Activated CD4-positive, CD25-positive, alpha-beta regulatory T cell treated with anti-CD3 and anti-CD28 coated beads, Interleukin-2, amount 50 U/mL, for 16 hours (primary cell): ENCODE data around the gene INAFM2.

Experiments used
- DNase-seq: peaks from one replicate; pipeline ENCODE4 v3.0.0-alpha.2; 2020; ENCODE audit warnings: low read depth, low spot score

Gene INAFM2

DNA sequence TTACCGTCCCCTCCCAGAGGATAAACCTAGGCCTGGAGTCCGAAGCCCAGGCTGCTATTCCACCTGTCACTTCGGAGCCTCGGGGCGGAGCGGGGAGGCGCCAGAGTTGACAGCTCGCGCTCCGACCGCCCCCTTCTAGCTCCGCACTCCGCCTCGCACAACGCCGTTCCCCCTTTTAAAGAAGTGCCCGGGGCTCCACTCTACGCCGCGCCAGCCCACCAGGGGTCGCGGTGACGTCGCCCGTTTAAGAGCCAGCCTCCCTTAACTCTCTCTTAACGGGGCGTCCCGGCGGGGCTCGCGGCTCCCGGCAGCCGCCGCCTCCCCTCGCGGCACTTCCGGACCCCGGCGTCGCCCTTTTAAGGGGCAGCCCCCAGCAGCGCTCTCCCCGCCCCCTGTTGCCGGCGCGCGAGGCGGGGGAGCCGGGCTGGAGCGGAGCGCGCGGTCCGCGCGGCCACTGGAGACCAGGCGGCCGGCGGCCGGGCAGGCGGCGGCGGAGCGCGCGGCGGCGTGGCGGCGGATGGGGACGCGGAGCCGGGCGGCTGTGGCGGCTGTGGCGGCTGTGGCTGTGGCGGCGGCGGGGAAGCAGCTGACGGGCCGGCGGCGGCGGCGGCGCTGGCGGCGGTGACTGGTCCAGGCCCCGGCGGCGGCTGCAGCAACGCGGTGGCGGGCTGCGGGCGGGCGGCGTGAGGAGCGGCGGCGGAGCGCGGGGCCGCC is at the start of gene INAFM2:
Gene INAFM2, plus strand, starts transcription at position 454 of the 714 bp plus-strand sequence. CDS start 364 bp downstream, outside the sequence.
- peak; percentile 73 for DNase-seq

GRCh38 chr15:40274350-40275274 is 48.9 kb upstream of the INAFM2 start:
- DNase-seq = peak; percentile 80

DNA sequence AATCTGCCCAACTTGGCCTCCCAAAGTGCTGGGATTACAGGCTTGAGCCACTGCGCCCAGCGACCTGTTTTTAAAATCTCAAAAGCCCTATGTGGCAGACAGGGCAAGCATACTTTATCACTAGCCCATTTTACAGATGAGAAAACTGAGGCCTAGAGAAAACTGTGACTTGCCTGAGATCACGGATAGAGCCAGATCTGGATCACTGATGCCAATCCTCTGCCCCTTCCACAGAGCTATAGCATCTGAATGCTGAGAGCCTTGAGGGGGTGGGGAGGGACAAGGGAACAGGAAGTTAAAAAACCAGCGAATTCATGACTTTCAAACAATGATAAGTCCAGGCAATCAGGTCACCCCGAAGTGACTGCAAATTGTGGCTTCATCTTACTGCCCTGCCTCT is 48.0 kb upstream of the INAFM2 start:
- no peak for DNase-seq

- DNase-seq = no peak
Observed at GRCh38 chr15:40275954-40276353, 47.5 kb upstream of the INAFM2 start.

DNA sequence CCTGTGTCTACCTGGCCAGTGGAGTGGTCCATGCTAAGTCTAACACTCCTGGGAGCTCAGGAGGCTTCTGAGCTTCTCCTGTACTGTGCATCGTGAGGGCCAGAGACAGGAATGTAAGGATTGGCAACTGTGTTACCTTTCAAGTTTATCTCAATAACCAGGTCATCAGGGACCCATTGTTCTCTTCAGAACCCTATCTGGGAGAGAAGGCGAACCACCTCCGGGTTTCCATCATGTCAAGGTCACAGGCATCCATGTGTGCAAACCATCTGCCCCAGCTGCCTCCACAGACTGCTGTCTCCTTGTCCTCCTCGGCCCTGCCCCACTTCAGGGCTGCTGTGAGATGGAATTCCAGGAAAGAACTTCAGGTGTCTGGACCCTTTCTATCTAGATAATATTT is 46.6 kb upstream of the INAFM2 start:
- no peak for DNase-seq

- no peak for DNase-seq
Observed at GRCh38 chr15:40277471-40277870, 46.0 kb upstream of the INAFM2 start.

- DNase-seq = no peak
Observed at GRCh38 chr15:40278026-40278425, 45.5 kb upstream of the INAFM2 start.

GRCh38 chr15:40279437-40280141 is 43.9 kb upstream of the INAFM2 start:
- peak; percentile 55 for DNase-seq

GRCh38 chr15:40280260-40281056 is 43.0 kb upstream of the INAFM2 start:
- no peak for DNase-seq

GRCh38 chr15:40281057-40281800 is 42.3 kb upstream of the INAFM2 start:
- no peak for DNase-seq

- DNase-seq = no peak
Observed at GRCh38 chr15:40281801-40282146, 41.7 kb upstream of the INAFM2 start.

DNA sequence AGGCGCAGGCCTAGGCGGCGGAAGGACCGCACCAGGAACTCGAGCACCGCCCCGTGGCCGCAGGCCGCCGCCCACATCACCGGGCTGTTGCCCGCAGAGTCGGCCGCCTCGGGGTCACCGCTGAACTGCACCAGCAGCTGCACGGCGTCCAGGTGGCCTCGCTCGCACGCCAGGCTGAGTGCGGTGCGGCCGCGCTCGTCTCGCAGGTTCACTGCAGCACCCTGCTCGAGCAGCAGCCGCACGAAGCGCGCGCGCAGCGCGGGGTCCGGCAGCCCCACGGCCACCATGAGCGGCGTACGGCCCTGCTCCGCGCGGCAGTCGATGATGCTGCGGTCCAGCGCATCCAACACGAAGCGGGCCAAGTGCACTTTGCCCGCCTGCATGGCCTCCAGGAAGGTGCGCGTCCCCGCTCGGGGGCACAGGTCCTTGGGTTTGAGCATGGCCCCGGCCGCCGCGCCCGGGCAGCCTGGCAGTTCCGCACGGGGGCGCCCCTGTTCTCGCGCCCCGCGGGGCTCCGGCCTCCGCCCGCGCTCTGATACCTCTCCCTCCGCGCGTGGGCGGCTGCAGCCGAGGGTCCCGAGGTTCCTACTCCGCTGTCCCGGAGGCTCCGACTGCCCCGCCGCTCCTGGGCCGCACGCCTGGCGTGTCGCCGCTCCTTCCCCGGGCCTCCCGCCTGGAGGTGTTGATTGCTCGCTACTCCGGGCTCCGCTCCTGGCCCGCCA is 41.2 kb upstream of the INAFM2 start:
- peak; percentile 12 for DNase-seq

DNA sequence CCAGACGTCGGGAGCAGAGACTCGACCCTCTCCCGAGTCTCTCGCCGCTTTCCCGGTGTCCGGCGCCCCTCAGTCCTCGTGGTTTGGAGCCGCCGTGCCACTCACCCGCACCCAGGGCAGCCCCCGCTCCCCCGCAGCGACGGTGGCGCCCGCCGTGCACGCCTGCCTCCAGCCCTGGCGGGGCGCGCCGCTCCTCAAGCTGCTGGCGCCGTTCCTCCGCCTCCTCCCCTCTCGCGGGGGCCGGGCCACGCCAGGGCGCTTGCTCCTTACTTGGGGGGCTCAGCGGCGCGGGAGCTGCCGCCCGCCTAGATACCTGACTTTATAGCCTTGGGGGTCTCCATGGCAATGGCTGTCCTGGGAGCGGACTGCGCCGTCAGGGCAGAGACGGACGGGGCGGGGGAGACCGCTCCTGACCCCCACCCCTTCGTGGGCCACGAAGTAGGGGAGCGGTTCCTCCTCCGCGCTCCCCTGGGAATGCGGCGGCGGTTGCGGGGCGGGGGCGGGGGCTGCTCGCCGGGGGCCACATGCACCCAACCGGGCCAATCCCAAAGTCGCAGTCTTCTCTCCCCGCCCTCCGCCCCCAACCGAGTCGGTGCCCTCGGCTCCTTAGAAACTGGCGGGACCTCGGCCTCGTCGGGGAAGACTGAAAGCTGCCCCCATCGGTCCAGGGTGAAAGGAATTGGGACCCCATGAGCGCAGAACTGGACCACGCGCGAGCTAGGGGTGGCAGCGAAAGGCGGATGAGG is 40.5 kb upstream of the INAFM2 start, which contains the start of gene ANKRD63:
Gene ANKRD63, minus strand, starts transcription at position 196 of the 746 bp plus-strand sequence. CDS start 478 bp downstream, outside the sequence.
- DNase-seq = no peak

- no peak for DNase-seq
Observed at GRCh38 chr15:40283615-40284300, 39.7 kb upstream of the INAFM2 start.

DNA sequence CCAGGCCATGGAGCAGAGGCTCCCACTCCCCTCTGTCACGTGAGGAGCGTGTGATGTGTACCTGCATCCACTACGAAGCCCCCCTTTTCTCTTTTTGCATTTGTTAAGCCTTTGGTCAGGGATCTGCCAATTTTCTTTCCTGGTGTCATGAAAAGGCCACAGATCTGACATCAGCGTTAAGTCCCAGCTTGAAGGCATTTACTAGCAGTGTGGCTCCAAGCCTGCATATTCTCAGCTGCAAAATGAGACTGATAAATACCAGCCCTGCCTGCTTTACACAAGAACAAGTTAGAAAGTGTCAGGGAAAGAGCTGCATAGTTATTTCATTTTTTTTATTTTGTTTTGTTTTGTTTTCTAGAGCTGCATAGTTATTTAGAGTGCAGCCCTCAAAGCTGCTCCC is 38.3 kb upstream of the INAFM2 start:
- no peak for DNase-seq

- DNase-seq = no peak
Observed at GRCh38 chr15:40285554-40286011, 37.9 kb upstream of the INAFM2 start.

DNA sequence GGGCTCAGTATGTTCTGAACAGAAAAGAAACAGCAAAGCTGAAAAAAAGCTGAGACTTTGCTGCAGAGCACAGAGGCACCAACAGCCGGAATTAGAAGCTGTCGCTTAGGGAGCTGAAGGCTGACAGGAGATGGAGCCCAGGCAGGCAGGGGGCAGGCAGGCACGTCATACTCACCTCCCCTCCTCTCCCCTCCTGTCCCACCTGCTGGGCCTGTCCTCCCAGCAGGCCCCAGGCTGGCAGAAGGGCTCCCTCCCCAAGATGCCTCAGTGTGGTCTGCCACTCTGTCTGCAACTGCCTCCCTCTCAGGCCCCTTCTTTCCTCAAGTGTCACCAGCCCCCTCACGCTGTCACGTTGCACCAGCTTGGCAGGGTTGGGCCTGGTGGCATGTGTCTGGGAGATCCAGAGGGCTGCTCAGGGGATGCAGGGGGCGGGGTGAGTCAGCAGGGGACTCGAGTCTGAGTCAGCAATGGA is 37.4 kb upstream of the INAFM2 start:
- no peak for DNase-seq

DNA sequence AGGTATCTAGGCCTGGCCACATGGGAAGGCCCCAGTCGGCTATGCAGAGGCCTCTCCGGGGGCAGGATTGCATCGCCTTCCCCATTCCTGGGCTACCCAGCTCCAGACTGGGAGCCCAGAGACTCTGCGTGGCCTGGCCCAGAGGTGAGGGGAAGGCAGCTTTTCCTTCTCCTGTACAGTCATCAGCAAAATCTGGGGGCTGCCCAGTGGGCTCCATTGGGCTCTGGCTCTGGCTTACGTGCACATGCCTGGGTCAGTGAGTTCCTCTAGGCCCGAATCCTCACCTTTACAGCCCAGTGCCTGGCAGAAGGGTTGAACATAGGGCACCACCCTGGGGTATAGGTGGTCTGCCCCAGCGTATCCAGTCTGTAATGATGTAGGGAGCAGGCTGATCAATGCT is 36.7 kb upstream of the INAFM2 start:
- DNase-seq = no peak
